ENCODE data around the gene CD52.

DNA sequence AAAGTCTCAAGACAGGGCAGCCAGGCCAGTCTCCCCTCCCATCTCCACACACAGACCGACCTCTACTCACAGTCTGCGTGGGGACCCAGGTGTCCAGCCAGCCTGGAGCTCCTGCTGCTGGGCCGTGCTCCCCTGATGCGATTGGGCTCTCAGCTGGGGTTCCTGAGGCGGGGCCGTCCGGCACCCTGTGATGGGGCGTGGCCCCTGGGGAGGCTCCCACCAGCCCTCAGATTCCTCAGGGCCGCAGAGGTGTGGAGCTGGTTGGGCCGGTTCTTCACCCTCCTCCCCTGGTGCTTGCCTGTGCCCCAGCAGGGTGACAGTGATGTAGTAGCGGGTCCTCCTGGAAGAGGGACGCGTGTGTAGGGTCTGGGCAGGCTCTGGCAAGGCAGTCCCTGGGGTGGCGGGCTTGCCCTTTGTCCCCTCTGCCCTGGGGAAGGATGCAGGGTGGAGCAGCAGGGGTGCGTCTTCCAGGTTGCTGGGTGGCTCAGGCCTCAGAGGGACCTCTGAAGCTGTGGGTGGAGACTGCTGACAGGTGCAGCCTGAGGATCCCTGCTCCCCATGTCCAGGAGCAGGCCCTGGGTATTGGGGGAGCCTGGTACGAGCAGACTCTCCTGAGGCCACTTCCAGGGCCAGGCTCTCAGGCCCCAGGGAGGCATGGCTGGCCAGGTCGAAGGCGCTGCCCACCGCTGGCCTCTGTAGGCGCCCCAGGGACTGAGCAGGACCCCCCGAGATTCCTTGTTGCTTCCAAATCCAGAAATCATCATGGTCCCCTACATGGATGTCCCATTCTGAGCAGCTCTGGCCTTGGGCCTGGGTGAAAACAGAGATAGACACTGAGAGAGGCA lies 36.4 kb downstream of the CD52 start, which contains the start of gene CRYBG2:
- TF ChIP-seq CTCF (IDR thresholded peaks at IDR 0.05) (no peak), POLR2A (IDR thresholded peaks at IDR 0.05) (no peak)
